Right forelimb (tissue), 1 donor: ENCODE results near the gene CPNE6.
"Not testable (repeated sequence)": the region's sequence is repeated elsewhere in the genome, so short reads cannot be mapped to it uniquely, and the experiment has no call there.

Source experiments
- DNase-seq: peaks from one replicate; pipeline ENCODE4 v3.0.0-alpha.2; 2018

The CPNE6 gene

DNA sequence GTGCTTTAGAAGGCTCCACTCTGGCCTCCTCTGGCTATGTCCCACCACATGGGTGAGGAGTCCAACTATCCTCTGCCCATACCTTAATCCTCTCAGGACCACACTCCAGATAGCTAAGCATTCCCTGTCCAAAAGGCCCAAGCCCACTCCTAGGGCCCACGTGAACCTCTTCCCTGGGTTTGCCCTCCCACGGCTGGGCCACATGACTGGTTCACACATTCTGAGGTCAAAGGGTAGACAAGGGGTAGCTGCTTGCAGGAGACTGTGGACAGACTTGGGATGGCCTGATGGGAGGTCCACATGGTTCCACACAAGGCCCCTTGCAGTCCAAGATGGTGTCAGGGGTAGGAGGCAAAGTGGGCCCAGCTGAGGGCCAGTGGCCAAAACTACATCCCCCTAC lies 16.7 kb downstream of the CPNE6 start:
- DNase-seq = no peak

DNA sequence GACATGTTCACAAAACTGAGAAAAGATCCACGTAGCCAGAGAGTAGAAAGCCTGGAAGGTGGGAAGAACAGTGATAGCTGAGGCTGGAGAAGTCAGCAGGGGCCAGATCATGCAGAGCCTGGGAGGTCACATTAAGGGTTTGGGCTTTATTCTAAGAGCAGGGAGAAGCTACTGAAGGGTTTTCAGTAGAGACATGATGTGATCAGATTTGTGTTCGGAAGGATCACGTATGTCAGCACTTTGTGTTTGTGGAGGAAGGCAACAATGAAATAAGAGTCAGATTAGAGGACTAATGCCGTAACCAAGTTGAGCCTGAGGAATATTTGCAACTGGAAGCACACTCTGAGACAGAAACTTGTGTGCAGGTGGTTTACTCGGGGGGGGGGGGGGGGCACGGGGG lies 18.5 kb downstream of the CPNE6 start:
- DNase-seq = no peak

DNA sequence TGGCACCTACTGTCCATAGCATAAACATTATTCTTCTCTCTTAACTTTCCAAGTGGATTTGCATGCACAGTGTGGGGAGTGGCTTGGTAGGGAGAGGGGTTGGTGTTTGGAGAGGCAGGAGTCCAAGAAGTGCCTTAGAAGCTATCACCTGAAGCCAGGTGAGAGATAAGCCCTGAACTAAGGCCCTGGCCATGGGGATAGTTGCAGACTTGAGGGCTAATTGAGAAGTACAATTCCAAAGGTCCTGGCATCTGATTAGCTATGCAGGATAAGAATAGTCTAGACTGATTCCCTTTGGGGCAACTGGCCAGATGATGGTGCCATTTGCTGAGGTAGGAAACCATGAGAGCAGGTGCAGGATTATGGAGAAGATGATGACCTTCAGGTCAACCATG lies 20.7 kb downstream of the CPNE6 start:
- no peak for DNase-seq

DNA sequence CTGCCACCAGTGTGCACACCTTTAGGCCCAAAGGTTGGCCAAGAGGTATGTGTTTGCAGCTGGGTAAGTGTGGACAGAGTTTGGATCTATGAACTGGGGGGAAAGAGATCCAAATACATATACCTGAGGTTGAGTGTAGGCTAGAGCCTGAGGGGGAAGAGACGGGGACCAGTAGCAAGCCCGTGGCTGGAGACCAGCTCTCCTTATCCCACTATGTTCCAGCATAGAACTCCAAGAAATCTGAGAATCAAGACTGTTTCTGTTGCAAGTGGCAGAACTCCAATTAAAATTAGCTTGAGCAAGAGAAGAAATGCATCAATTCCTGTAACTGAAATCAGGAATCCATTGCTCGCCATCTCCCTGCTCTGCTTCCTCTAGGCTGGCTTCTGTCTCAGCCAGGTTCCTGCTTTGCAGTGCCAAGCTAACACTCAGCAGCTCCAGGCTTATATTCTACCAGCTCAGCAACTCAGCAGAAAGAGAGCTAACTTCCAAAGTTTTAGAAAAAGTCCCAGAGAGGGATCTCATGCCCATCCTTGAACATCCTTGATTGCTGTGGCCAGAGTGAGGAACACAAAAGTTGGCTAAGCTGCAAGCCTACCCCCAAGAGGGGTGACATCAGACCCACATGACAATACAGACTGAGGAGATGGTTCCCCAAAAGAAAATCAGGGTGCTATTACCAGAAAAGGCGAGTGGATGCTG lies 21.3 kb downstream of the CPNE6 start:
- DNase-seq = no peak

DNA sequence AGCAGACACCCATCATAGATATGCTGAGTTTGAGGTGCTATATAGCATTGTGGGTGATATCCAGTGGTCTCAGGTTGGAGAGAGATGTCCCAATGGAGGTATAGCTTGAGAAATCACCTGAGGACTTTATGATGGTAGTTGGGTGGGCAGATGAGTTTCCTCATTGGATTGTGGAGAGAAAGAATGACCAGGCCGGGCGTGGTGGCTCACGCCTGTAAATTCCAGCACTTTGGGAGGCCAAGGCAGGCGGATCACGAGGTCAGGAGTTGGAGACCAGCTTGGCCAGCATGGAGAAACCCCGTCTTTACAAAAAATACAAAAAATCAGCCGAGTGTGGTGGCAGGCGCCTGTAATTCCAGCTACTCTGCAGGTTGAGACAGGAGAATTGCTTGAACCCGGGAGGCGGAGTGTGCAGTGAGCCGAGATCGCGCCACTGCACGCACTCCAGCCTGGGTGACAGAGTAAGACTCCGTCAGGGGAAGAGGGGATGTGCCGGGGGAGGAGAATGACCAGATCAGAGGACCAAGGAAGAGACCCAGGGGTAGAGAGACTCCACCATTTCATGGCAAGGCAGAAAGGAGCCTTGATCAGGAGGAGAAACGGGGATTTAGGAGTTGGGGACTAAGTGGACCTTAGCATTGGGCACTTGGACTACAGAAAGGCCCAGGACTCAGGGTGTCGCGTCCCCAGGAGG lies 22.0 kb downstream of the CPNE6 start:
- DNase-seq = no peak

DNA sequence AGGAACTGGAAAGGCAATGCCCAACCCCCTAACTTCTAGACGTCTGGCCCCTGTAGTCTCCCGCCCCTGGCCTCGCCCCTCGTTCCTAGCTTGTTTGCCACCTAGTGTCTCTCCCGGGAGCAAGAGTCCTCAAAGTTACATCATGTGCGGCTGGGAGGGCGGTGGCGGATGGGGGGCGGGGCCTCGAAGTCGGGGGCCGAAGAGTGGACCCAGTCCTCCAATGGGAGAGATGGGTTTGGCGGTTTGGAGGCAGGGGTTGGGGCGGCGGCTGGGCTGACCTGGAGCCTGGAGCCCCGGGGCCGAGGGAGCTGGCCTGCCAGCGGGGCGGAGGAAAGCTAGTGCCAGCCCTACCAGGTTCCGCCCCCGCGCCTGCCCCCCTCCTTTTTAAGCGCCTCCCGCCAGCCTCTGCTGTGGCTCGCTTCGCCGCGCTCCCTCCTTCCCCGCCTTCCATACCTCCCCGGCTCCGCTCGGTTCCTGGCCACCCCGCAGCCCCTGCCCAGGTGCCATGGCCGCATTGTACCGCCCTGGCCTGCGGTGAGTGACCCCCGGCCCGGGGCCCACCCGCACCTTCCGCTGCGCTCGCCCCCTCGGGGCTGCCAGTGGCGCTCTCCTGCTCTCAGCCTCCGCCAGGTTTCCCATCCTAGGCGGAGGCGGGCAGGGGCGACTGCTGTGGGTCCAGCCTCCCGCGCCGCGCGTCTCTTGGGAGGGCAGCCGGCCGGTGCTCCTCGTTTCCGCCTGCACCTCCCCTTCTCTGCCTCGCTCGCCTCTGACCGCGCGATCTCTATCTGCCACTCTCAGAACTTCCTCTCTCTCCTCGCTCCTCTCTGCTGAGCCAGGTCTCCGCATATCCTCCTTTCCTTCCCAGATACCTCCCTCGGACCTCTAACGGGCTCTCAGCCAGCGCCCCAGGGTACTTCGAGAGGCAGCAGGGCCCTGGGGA lies 22.8 kb downstream of the CPNE6 start, which contains the start of gene PCK2:
Gene PCK2 (plus strand): TSS at position 411 of the 940 bp plus-strand sequence. CDS start 95 bp downstream, at position 506.
- peak; percentile 87 for DNase-seq

DNA sequence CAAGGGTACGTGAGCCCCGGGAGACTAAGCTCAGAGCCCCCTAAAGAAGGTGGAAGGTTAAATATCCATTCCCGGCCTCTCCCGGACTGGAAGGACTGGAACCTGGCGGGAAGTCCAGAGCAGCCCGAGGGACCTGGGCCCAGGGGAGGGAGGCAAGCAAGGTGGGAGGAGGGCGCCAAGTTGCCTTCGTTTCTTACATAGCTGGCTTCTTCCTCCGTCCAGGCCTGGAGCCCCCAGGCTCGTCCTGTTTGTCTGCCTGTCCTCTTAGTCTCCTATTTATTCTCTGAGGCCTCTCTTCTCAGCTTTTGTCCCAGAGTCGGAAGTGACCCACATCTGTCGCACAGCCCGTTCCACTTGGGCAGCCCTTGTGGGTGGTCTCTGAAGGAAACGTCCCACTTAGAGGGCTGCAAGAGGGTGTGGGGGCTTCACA lies 23.5 kb downstream of the CPNE6 start:
- DNase-seq = no peak

DNA sequence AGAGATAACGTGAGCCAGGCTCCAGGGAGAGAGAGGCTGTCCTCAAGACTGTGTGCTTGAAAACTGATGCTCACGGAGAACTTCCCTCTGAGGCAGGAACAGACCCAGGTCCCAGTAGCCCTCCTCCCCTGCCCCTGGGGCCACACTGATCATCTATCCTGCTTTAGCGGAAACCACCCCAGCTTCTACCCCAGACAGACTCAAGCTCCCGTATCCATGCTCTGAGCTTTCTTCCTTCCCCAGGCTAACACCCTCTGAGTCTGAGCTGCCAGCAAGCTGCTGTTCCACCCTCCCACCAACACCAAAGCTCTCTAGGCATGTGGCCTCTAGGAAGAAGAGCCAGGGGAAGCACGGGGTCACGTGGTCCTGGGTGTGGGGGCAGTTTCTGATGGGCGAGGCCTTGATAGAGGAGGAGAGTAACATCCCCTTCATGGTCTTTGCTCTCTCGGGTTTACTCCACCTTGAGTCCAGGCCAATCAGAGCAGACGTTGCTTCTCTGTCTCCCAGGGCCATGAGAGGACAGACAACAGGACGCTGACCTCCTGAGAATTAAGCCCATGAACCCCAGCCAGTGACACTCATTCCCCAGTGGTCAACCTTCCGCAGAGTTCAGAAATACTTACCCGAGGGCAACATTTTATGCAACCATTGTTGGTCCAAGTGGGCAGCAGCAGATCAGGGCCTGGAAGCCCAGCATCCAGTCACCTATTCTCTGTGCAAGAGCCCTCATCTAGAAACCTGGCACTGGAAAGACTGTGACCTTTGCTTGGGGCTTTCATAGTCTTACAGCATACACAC lies 24.1 kb downstream of the CPNE6 start:
- peak; percentile 51 for DNase-seq

DNA sequence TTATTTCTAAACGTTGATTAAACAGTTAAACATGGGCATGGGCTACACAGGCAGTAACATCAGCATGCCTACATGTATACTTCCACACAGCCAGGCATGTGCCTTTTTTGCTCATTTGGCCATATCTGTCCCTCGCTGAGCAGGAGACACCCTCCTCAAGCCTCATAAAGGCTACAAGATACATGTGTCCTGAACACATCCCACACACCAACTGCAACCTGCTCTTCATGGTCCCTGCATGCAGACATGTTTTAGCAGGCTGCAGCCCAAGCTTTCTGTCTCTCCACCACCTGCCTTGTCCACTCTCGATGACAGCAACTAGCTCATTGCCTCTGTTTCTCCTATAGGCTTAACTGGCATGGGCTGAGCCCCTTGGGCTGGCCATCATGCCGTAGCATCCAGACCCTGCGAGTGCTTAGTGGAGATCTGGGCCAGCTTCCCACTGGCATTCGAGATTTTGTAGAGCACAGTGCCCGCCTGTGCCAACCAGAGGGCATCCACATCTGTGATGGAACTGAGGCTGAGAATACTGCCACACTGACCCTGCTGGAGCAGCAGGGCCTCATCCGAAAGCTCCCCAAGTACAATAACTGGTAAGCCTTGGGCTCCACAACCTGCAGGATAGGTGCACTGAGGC lies 25.3 kb downstream of the CPNE6 start:
- DNase-seq = no peak

DNA sequence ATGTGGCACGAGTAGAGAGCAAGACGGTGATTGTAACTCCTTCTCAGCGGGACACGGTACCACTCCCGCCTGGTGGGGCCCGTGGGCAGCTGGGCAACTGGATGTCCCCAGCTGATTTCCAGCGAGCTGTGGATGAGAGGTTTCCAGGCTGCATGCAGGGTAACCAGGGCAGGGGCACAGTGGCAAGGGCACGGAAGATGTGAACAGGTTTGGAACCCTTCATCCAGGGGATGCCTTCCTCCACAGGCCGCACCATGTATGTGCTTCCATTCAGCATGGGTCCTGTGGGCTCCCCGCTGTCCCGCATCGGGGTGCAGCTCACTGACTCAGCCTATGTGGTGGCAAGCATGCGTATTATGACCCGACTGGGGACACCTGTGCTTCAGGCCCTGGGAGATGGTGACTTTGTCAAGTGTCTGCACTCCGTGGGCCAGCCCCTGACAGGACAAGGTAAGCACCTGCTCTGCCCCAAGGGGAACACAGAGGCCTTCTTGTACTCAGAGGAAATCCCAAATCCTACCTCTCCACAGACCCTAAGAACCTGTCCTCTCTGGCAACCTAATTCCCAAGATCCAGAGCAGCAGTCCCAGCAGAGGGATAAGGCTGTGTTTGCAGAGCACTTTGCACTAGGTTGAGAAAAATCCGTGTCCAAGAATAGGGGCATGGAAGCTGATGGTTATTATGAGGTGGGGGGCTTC lies 27.0 kb downstream of the CPNE6 start:
- DNase-seq = no peak

DNA sequence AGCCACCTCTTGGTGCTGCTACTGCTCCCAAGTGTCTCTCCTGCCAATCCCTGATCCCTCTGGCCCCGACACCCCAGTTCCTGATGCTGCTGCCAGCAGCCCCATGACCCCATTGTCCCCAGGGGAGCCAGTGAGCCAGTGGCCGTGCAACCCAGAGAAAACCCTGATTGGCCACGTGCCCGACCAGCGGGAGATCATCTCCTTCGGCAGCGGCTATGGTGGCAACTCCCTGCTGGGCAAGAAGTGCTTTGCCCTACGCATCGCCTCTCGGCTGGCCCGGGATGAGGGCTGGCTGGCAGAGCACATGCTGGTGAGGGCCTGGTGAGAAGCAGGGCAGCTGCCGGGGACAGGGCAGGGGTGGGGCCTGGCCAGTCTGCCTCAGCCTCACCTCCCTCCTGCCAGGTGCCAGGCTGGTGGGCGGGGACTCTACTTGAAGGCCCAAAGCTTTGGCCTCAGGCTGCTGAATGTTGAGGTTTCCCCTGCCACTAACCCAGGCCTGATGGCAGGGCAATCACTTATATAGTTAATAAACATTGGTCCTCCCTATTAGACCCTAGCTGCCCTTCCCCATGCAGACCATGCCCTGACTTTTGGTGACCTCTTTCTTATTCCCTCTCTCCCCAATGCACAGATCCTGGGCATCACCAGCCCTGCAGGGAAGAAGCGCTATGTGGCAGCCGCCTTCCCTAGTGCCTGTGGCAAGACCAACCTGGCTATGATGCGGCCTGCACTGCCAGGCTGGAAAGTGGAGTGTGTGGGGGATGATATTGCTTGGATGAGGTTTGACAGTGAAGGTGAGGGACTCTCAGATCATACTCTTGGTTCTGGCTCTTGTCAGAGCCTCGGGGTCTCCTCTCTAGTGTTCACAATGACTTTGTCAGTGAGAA lies 27.8 kb downstream of the CPNE6 start:
- no peak for DNase-seq

DNA sequence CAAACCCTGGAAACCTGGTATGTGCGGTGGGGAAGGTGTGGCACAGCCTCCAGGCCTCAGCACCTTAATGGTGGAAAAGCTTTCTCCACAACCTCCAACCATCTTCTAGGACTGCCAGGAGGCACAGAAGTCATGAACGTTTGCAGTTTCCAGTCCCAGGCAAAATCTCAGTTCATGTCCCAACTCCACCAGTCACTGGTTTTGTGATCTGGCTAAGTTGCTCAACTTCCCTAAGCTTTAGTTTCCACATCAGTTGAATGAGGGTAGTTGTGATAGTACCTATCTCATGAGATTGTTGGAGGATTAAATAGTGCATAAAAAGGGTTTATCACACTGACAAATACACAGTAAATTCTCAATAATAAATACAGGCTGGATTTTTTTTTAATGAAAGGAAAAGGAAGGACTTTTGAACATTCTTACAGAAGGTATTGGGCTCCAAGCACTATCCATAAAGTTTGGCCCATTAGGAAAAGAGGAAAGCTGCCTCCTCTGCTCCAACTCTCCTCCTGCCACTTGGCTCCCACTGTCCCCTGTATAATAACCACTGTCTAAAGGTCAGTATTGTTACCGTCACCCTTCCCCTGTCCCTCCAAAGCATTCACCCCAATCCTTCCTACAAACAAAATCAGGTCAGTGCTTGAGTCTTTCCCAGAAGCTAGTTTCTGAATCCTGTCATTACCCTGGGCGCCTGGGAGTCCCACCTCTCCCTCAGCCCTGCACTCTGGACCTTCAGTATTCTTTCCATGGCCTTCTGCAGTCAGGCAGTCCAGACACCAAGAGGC lies 29.0 kb downstream of the CPNE6 start:
- DNase-seq = no peak

DNA sequence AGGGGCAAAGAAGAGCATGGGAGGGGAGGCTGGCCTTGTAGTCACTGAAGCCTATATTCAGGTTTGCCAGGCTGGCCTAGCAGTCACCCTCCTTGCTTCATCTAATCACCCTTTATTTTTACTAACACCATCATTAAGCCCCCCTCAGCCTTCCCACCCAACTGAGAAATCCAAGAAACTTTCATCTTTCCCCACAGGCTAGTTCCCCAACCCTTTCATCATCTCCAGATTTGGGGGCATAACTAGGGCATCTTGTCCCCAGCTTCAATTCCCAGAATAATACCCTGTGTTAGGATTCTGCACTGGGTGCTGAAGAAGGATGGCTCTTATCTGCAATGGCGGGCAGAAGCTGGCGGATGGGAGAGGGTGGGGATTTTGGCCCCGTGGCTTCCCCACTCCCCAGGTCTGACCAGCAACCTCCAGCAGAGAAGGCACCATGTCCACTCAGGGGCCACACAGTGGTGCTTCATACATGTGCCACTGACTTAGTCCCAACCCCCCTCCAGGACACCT lies 29.7 kb downstream of the CPNE6 start:
- DNase-seq = no peak

DNA sequence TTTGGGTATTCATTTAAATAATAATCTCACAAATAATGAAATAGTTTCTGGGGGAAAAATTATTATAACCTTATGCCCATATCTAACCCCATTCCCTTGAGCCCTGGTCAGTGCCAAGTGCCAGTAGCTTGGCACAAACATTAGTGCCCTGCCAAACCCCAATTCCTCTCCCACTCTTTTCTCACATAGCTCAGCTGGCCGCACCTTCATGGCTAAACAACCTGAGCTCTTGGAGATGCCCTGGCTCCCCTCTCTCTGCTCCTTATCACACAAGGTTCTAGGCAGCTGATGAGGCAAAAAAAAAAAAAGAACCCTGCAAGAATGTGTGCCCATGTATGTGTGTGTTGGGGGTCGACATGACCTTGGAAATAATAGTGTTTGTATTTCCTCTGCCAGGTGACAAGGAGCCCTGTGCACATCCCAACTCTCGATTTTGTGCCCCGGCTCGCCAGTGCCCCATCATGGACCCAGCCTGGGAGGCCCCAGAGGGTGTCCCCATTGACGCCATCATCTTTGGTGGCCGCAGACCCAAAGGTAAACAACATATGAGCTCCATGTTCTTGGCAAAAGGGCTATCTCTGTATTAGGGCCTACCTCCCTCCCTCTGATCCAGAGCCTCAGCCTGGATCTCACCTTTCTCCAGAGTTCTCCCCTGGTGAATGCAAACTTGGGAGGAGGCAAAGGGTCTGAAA lies 31.1 kb downstream of the CPNE6 start:
- DNase-seq = no peak

DNA sequence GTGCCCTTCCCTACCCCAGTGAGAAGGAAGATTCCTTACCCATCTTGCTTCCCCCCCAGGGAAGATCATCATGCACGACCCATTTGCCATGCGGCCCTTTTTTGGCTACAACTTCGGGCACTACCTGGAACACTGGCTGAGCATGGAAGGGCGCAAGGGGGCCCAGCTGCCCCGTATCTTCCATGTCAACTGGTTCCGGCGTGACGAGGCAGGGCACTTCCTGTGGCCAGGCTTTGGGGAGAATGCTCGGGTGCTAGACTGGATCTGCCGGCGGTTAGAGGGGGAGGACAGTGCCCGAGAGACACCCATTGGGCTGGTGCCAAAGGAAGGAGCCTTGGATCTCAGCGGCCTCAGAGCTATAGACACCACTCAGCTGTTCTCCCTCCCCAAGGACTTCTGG lies 32.1 kb downstream of the CPNE6 start:
- DNase-seq = no peak

DNA sequence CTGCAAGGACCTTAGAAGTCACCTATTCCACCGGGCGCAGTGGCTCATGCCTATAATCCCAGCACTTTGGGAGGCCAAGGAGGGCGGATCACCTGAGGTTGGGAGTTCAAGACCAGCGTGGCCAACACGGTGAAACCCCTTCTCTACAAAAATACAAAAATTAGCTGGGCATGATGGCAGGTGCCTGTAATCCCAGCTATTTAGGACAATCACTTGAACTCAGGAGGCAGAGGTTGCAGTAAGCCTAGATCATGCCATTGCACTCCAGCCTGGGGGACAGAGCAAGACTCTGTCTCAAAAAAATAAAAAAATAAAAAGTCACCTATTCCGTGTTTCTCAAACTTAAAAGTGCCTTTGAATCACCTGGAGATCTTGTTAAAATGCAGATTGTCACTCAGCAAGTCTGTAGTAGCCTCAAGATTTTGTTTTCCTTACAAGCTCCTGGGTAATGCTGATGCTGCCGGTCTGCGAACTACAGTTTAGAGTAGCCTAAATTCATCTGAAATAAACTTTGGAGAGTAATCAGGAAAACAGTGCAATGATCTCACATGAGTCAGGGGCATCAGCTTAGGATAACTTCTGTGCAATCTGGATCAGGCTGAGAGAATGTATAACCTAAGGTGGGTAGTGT lies 34.4 kb downstream of the CPNE6 start:
- not testable (repeated sequence) for DNase-seq

DNA sequence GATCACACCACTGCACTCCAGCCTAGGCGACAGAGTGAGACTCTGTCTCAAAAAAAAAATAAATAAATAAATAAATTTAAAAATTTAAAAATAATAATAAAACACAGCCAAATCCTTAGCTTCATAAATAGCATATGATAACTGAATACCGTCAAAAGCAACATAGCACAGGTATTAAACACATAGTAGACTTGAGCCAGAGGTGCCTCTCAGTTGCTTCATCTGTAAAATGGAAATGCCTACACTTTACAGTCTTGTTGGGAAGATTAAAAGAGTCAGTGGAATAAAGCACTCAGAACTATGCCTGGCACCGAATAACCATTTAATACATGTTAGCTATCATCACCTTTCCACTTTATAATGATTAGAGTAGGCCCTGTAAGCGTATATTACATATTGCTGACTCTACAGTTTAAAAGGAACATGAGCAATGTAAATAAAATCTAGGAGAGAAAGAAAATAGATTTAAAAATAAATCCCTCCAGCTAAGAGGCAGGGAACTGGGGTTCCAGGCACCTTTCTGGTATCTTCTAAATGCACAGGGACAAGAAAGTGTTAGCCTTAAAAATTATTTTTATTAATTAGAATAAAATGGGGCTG lies 35.4 kb downstream of the CPNE6 start:
- no peak for DNase-seq
